ENCODE results near the gene RELN.
"Not testable (repeated sequence)": the region's sequence is repeated elsewhere in the genome, so short reads cannot be mapped to it uniquely, and the experiment has no call there.

Gene RELN

GRCh38 chr7:103784646-103785286 is 204.7 kb downstream of the RELN start:
- Histone ChIP-seq H3K4me3 (ENCODE audit: low read depth, low read length) (no peak overlapping the region), H3K27ac (ENCODE audit: extremely low read depth, low read depth, low read length) (no peak overlapping the region), H3K36me3 (ENCODE audit: control insufficient read depth in 2 of 2, insufficient read depth in 1 of 2, low read length in 2 of 2) (no peaks in the 10 kb centered on the region), H3K9me3 (ENCODE audit: control insufficient read depth, insufficient read depth, low read depth, low read length) (no peaks in the 10 kb centered on the region), H3K4me1 (ENCODE audit: control insufficient read depth, insufficient read depth, low read length) (no peaks in the 10 kb centered on the region)
- no peak for TF ChIP-seq ZBTB1 (tag by site-specific recombination; IDR thresholded peaks at IDR 0.05)
- TF ChIP-seq ZNF391 (tag by site-specific recombination; IDR thresholded peaks at IDR 0.05; ENCODE audit: borderline replicate concordance, low read depth): no peak
- TF ChIP-seq ZNF341 (tag by site-specific recombination; IDR thresholded peaks at IDR 0.05; ENCODE audit: low read depth): no peak
- TF ChIP-seq ZNF292 (tag by site-specific recombination; IDR thresholded peaks at IDR 0.05; ENCODE audit: borderline replicate concordance, low read depth): no peak
- no peak for TF ChIP-seq RBAK (tag by site-specific recombination; IDR thresholded peaks at IDR 0.05)
- TF ChIP-seq ZNF184 (tag by site-specific recombination; IDR thresholded peaks at IDR 0.05): no peak
- CTCF ChIA-PET: no interaction called here
- POLR2A ChIA-PET: no interaction called here

GRCh38 chr7:103781409-103781808 is 208.0 kb downstream of the RELN start:
- Histone ChIP-seq H3K9me3 (ENCODE audit: control insufficient read depth, insufficient read depth, low read depth, low read length) (no peaks in the 10 kb centered on the region), H3K4me3 (ENCODE audit: low read depth, low read length) (no peak overlapping the region), H3K27ac (ENCODE audit: extremely low read depth, low read depth, low read length) (no peak overlapping the region), H3K36me3 (ENCODE audit: control insufficient read depth in 2 of 2, insufficient read depth in 1 of 2, low read length in 2 of 2) (no peaks in the 10 kb centered on the region), H3K4me1 (ENCODE audit: control insufficient read depth, insufficient read depth, low read length) (no peaks in the 10 kb centered on the region)
- ChIA-PET CTCF (interaction anchor here (0.6 to 0.8 kb wide), 2 partner anchors 28 to 136 kb away, joined by 5 read pairs; no protein-coding TSS in a partner anchor), POLR2A (no interaction called here)
- no peak for TF ChIP-seq SETDB1 (IDR thresholded peaks at IDR 0.05; ENCODE audit: insufficient read length, low read length)
- TF ChIP-seq MZF1 (tag by site-specific recombination; IDR thresholded peaks at IDR 0.05; ENCODE audit: borderline replicate concordance): no peak
- no peak for TF ChIP-seq ZNF610 (tag by site-specific recombination; IDR thresholded peaks at IDR 0.05; ENCODE audit: borderline replicate concordance)
- no peak for TF ChIP-seq HOXA7 (CRISPR knock-in tag; IDR thresholded peaks at IDR 0.05; ENCODE audit: borderline replicate concordance)
- TF ChIP-seq ZNF629 (tag by site-specific recombination; IDR thresholded peaks at IDR 0.05): no peak
- no peak for TF ChIP-seq ZNF223 (tag by site-specific recombination; IDR thresholded peaks at IDR 0.05)
- TF ChIP-seq ZNF473 (tag by site-specific recombination; IDR thresholded peaks at IDR 0.05): no peak
- no peak for TF ChIP-seq ZNF76 (tag by site-specific recombination; IDR thresholded peaks at IDR 0.05; ENCODE audit: borderline replicate concordance, low read depth)
- no peak for TF ChIP-seq KLF7 (tag by site-specific recombination; IDR thresholded peaks at IDR 0.05; ENCODE audit: borderline replicate concordance)
- no peak for TF ChIP-seq ZBTB20 (tag by site-specific recombination; IDR thresholded peaks at IDR 0.05)
- no peak for TF ChIP-seq ZNF514 (tag by site-specific recombination; IDR thresholded peaks at IDR 0.05)
- TF ChIP-seq, protein P1, sequence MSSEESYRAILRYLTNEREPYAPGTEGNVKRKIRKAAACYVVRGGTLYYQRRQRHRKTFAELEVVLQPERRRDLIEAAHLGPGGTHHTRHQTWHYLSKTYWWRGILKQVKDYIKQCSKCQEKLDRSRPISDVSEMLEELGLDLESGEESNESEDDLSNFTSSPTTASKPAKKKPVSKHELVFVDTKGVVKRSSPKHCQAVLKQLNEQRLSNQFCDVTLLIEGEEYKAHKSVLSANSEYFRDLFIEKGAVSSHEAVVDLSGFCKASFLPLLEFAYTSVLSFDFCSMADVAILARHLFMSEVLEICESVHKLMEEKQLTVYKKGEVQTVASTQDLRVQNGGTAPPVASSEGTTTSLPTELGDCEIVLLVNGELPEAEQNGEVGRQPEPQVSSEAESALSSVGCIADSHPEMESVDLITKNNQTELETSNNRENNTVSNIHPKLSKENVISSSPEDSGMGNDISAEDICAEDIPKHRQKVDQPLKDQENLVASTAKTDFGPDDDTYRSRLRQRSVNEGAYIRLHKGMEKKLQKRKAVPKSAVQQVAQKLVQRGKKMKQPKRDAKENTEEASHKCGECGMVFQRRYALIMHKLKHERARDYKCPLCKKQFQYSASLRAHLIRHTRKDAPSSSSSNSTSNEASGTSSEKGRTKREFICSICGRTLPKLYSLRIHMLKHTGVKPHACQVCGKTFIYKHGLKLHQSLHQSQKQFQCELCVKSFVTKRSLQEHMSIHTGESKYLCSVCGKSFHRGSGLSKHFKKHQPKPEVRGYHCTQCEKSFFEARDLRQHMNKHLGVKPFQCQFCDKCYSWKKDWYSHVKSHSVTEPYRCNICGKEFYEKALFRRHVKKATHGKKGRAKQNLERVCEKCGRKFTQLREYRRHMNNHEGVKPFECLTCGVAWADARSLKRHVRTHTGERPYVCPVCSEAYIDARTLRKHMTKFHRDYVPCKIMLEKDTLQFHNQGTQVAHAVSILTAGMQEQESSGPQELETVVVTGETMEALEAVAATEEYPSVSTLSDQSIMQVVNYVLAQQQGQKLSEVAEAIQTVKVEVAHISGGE (tag by site-specific recombination; conservative IDR thresholded peaks at IDR 0.05; ENCODE audit: low read depth): no peak
- TF ChIP-seq, protein P2, sequence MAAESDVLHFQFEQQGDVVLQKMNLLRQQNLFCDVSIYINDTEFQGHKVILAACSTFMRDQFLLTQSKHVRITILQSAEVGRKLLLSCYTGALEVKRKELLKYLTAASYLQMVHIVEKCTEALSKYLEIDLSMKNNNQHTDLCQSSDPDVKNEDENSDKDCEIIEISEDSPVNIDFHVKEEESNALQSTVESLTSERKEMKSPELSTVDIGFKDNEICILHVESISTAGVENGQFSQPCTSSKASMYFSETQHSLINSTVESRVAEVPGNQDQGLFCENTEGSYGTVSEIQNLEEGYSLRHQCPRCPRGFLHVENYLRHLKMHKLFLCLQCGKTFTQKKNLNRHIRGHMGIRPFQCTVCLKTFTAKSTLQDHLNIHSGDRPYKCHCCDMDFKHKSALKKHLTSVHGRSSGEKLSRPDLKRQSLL (tag by site-specific recombination; IDR thresholded peaks at IDR 0.05): no peak
- TF ChIP-seq BCL11A (tag by site-specific recombination; IDR thresholded peaks at IDR 0.05; ENCODE audit: low read depth): no peak
- TF ChIP-seq ZNF600 (tag by site-specific recombination; IDR thresholded peaks at IDR 0.05): no peak
- no peak for TF ChIP-seq ZBTB8A (tag by site-specific recombination; IDR thresholded peaks at IDR 0.05)
- TF ChIP-seq GLI2 (tag by site-specific recombination; IDR thresholded peaks at IDR 0.05; ENCODE audit: borderline replicate concordance, low read depth): no peak
- TF ChIP-seq ZNF658 (tag by site-specific recombination; IDR thresholded peaks at IDR 0.05): no peak
- TF ChIP-seq ZNF670 (tag by site-specific recombination; IDR thresholded peaks at IDR 0.05; ENCODE audit: low read depth): no peak

- CTCF ChIA-PET; H3K27ac ChIP-seq (ENCODE audit: extremely low read depth, low read depth, low read length); H3K4me3 ChIP-seq (ENCODE audit: low read depth, low read length); H3K36me3 ChIP-seq (ENCODE audit: control insufficient read depth in 2 of 2, insufficient read depth in 1 of 2, low read length in 2 of 2); POLR2A ChIA-PET; H3K4me1 ChIP-seq (ENCODE audit: control insufficient read depth, insufficient read depth, low read length); H3K9me3 ChIP-seq (ENCODE audit: control insufficient read depth, insufficient read depth, low read depth, low read length): not testable (repeated sequence)
Observed at GRCh38 chr7:103780561-103780960, 208.9 kb downstream of the RELN start.

All from HEK293 (cell line).